ENCODE results near the gene IL15RA. TPM values are rescaled to one million over a fixed set of nuclear protein-coding genes. Genes with fewer than 3 reads are reported as not detected.
"Not testable (repeated sequence)": the region's sequence is repeated elsewhere in the genome, so short reads cannot be mapped to it uniquely, and the experiment has no call there.

IL15RA gene
- total RNA-seq, 1 donor from 2014 or later = not detected

DNA sequence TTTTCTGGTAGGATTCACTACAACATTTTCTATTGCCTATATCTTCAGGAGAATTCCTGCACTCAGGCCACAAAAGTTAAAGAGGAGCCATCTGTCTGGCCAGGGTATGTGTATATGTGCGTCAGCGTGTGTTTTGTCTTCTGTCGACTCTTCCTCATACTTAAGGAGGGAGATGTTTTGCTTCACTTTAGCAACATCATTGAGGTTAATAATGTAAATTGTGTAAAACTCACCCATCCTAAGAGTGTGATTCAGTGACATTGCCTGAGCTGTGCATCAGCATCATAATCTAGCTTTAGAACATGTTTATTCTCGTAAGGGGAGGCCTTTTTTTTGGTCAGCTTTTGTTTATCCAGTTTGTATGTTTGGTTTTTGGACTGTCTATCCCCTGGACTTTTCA lies 63.6 kb downstream of the IL15RA start:
- no peak for TF ChIP-seq EZH2 (IDR thresholded peaks at IDR 0.05)
- TF ChIP-seq, protein P1, sequence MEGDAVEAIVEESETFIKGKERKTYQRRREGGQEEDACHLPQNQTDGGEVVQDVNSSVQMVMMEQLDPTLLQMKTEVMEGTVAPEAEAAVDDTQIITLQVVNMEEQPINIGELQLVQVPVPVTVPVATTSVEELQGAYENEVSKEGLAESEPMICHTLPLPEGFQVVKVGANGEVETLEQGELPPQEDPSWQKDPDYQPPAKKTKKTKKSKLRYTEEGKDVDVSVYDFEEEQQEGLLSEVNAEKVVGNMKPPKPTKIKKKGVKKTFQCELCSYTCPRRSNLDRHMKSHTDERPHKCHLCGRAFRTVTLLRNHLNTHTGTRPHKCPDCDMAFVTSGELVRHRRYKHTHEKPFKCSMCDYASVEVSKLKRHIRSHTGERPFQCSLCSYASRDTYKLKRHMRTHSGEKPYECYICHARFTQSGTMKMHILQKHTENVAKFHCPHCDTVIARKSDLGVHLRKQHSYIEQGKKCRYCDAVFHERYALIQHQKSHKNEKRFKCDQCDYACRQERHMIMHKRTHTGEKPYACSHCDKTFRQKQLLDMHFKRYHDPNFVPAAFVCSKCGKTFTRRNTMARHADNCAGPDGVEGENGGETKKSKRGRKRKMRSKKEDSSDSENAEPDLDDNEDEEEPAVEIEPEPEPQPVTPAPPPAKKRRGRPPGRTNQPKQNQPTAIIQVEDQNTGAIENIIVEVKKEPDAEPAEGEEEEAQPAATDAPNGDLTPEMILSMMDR (IDR thresholded peaks at IDR 0.05) = no peak
- TF ChIP-seq EZH2phosphoT487 (IDR thresholded peaks at IDR 0.05) = no peak
- H3K27me3 Mint-ChIP-seq (ENCODE audit: insufficient read depth, low read depth) = peaks cover 2% of the 10 kb centered on the region
- H3K27ac ChIP-seq = no peak overlapping the region
- H3K4me3 ChIP-seq = no peak overlapping the region
- H3K79me2 ChIP-seq (ENCODE audit: low read depth) = no peaks in the 10 kb centered on the region
- no peaks in the 10 kb centered on the region for H3F3A ChIP-seq (ENCODE audit: low read depth)
- H4K20me1 ChIP-seq (ENCODE audit: low read depth) = no peaks in the 10 kb centered on the region
- H3K9me3 Mint-ChIP-seq = no peaks in the 10 kb centered on the region
- no peaks in the 10 kb centered on the region for H3K4me1 Mint-ChIP-seq
- no peak overlapping the region for H3K9ac ChIP-seq
- no peak overlapping the region for H2AFZ ChIP-seq (replicated peaks)
- H3K27ac Mint-ChIP-seq = no peak overlapping the region
- no peak overlapping the region for H3K4me2 ChIP-seq
- no peaks in the 10 kb centered on the region for H3K36me3 ChIP-seq
- no peaks in the 10 kb centered on the region for H3K9me3 ChIP-seq (ENCODE audit: low read depth)
- no peaks in the 10 kb centered on the region for H3K4me1 ChIP-seq
- no peak for DNase-seq (ENCODE audit: low spot score)
- H3K4me3 Mint-ChIP-seq = no peak overlapping the region
- H3K27me3 ChIP-seq = no peaks in the 10 kb centered on the region
- peaks cover 47% of the 10 kb centered on the region for H3K36me3 Mint-ChIP-seq

DNA sequence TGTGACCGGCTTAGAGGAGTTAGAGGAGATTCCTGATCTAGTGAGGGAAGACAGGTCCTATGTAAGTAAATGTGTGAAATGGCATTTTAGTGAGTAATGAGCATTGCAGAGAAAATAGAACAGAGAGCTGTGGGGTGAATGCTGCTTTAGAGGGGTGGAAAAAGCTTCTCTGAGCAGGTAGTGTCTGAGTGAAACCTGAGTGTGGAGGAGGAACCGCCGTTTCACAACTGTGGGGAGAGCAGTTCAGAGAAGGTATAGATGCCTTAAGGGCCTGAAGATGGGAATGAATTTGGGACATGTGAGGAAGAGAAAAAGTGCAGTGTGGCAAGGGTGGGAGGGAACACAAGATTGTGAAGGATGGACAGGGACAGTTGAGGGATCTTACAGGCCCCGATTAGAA lies 65.7 kb downstream of the IL15RA start:
- Histone ChIP-seq H4K20me1 (ENCODE audit: low read depth) (peaks cover 8% of the 10 kb centered on the region), H3F3A (ENCODE audit: low read depth) (no peaks in the 10 kb centered on the region), H3K36me3 (no peaks in the 10 kb centered on the region), H2AFZ (replicated peaks) (no peak overlapping the region), H3K27ac (no peak overlapping the region), H3K9me3 (ENCODE audit: low read depth) (no peaks in the 10 kb centered on the region), H3K4me2 (no peak overlapping the region), H3K4me1 (no peaks in the 10 kb centered on the region), H3K27me3 (no peaks in the 10 kb centered on the region), H3K4me3 (no peak overlapping the region), H3K9ac (no peak overlapping the region), H3K79me2 (ENCODE audit: low read depth) (peaks cover 11% of the 10 kb centered on the region)
- peaks cover 46% of the 10 kb centered on the region for H3K36me3 Mint-ChIP-seq
- H3K4me1 Mint-ChIP-seq = no peaks in the 10 kb centered on the region
- no peak overlapping the region for H3K4me3 Mint-ChIP-seq
- no peak overlapping the region for H3K27ac Mint-ChIP-seq
- no peaks in the 10 kb centered on the region for H3K27me3 Mint-ChIP-seq (ENCODE audit: insufficient read depth, low read depth)
- no peaks in the 10 kb centered on the region for H3K9me3 Mint-ChIP-seq
- DNase-seq (ENCODE audit: low spot score) = no peak
- TF ChIP-seq, protein P1 (IDR thresholded peaks at IDR 0.05) = no peak
- TF ChIP-seq EZH2 (IDR thresholded peaks at IDR 0.05) (no peak), EZH2phosphoT487 (IDR thresholded peaks at IDR 0.05) (no peak)

DNA sequence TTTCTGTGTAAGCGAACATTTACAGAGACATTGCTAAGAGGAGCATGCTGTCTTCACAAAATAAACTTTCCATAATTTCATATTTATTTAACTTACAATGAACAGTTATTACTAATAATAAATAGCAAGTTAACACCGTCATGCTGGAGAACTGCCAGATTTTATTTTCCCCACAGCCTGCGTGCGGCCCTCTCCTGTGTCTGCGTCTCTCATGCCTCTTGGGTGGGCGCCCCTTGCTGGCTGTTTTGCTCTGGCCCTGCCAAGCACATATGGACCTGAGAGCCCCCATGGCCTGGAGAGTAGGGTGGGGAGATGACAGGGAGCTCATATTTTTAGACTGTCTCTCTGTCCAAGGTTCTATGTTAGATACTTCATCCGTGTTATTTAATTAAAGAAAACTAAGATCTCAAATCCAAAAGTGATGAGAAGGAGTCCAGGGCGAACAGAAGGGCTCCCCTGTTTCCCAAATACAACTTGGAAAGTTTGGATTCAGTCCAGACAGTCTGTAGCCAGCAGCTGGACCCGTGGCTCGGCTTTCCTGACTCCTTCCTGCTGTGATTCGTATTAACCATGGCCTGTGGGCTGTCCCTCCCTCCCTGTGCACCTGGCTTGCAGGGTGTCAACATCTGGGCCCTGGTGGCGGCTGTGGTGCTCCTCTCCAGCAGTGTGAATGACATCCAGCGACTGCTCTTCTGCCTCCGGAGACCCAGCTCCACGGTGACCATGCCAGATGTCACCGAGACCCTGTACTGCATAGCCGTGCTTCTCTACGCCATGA lies 66.8 kb downstream of the IL15RA start:
- H3K36me3 ChIP-seq = no peaks in the 10 kb centered on the region
- peak overlapping the region; percentile 83 for H3K27ac Mint-ChIP-seq

DNA sequence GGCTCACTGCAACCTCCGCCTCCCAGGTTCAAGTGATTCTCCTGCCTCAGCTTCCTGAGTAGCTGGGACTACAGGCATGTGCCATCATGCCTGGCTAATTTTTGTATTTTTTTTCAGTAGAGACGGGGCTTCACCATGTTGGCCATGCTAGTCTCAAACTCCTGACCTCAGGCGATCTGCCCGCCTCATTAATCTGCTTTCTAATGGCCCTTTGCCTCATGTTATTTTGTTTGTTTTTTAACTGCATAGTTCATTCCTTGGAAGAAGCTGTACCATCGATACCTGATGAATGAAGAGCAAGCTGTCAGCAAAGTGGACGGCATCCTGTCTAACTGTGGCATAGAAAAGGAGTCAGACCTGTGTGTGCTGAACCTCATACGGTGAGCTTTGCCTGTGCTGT lies 68.7 kb downstream of the IL15RA start:
- not testable (repeated sequence) for H3K27ac Mint-ChIP-seq; H3K4me3 Mint-ChIP-seq; H3K27me3 Mint-ChIP-seq (ENCODE audit: insufficient read depth, low read depth); H3F3A ChIP-seq (ENCODE audit: low read depth); H3K27me3 ChIP-seq; H3K9me3 Mint-ChIP-seq; H3K4me1 Mint-ChIP-seq; DNase-seq (ENCODE audit: low spot score); H3K27ac ChIP-seq; H3K4me1 ChIP-seq; H3K9me3 ChIP-seq (ENCODE audit: low read depth); H4K20me1 ChIP-seq (ENCODE audit: low read depth); H3K36me3 ChIP-seq; H3K9ac ChIP-seq; H3K4me3 ChIP-seq; H3K4me2 ChIP-seq; H2AFZ ChIP-seq (replicated peaks)
- H3K36me3 Mint-ChIP-seq = peaks cover 38% of the 10 kb centered on the region
- H3K79me2 ChIP-seq (ENCODE audit: low read depth) = peaks cover 28% of the 10 kb centered on the region

More for the DNA sequence above, 66.8 kb downstream of the IL15RA start:
- Histone ChIP-seq H3K9me3 (ENCODE audit: low read depth) (no peaks in the 10 kb centered on the region), H3K27me3 (no peaks in the 10 kb centered on the region), H3K79me2 (ENCODE audit: low read depth) (peaks cover 14% of the 10 kb centered on the region), H2AFZ (replicated peaks) (no peak overlapping the region), H3K4me2 (no peak overlapping the region), H3K27ac (no peak overlapping the region), H3F3A (ENCODE audit: low read depth) (no peaks in the 10 kb centered on the region), H3K4me1 (no peaks in the 10 kb centered on the region), H4K20me1 (ENCODE audit: low read depth) (peaks cover 8% of the 10 kb centered on the region), H3K4me3 (no peak overlapping the region), H3K9ac (no peak overlapping the region)
- Mint-ChIP-seq H3K4me1 (no peaks in the 10 kb centered on the region), H3K36me3 (peaks cover 46% of the 10 kb centered on the region), H3K27me3 (ENCODE audit: insufficient read depth, low read depth) (no peaks in the 10 kb centered on the region), H3K4me3 (no peak overlapping the region), H3K9me3 (no peaks in the 10 kb centered on the region)
- no peak for DNase-seq (ENCODE audit: low spot score)
- TF ChIP-seq EZH2 (IDR thresholded peaks at IDR 0.05) (no peak), EZH2phosphoT487 (IDR thresholded peaks at IDR 0.05) (no peak)
- TF ChIP-seq, protein P1 (IDR thresholded peaks at IDR 0.05) = no peak

Measured in neural progenitor cell (in vitro differentiated cells).